ENCODE measurements around the gene SMARCA1.

DNA sequence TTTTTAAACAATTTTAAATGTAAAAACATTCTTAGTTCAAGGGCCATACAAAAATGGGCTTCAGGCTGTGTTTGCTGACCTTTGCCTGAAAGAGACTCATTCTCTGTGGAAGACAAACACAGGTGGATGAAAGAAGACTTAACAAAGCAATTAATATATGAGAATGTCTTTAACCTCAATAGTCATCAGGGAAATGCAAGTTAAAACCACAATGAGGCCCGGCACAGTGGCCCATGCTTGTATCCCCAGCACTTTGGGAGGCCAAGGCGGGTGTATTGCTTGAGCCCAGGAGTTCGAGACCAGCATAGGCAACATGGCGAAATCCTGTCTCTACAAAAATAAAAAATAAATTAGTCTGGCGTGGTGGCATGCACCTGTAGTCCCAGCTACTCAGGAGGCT is 7.1 kb upstream of the SMARCA1 start:
- TF ChIP-seq, protein P1, sequence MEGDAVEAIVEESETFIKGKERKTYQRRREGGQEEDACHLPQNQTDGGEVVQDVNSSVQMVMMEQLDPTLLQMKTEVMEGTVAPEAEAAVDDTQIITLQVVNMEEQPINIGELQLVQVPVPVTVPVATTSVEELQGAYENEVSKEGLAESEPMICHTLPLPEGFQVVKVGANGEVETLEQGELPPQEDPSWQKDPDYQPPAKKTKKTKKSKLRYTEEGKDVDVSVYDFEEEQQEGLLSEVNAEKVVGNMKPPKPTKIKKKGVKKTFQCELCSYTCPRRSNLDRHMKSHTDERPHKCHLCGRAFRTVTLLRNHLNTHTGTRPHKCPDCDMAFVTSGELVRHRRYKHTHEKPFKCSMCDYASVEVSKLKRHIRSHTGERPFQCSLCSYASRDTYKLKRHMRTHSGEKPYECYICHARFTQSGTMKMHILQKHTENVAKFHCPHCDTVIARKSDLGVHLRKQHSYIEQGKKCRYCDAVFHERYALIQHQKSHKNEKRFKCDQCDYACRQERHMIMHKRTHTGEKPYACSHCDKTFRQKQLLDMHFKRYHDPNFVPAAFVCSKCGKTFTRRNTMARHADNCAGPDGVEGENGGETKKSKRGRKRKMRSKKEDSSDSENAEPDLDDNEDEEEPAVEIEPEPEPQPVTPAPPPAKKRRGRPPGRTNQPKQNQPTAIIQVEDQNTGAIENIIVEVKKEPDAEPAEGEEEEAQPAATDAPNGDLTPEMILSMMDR (IDR thresholded peaks at IDR 0.05) = no peak
- TF ChIP-seq POLR2A (IDR thresholded peaks at IDR 0.05) = no peak
